CD14-positive monocyte (primary cell): ENCODE data around the gene RTL1. TPM values are rescaled to one million over a fixed set of nuclear protein-coding genes. Genes with fewer than 3 reads are reported as not detected.

Experiments used
- DNase-seq, 3 donors: peaks; one replicate each; pipeline ENCODE4 v3.0.0-alpha.2; 2011 to 2022
- H2AFZ ChIP-seq: 2 replicates; pipeline ENCODE4 v1.6.0; 2012; ENCODE audit warnings: mild to moderate bottlenecking, low read depth, low read length, inconsistent platforms; ENCODE audit not compliant: insufficient read depth, poor library complexity, severe bottlenecking
- H3K27ac ChIP-seq, 2 donors: 1 replicate in 1 of 2; 2 replicates in 1 of 2; pipeline ENCODE4 v1.5.1; 2012 to 2013; ENCODE audit warnings: low read length in 2 of 2, control low read depth in 1 of 2, inconsistent platforms in 1 of 2, low read depth in 1 of 2, mild to moderate bottlenecking in 1 of 2
- H3K27me3 ChIP-seq, 2 donors: one replicate each; pipeline versions ENCODE4 v1.6.0 to v1.6.1; 2011 to 2013; ENCODE audit warnings: low read length in 2 of 2; ENCODE audit not compliant: control insufficient read depth in 2 of 2, insufficient read depth in 2 of 2
- H3K36me3 ChIP-seq, 2 donors: replicated peaks in 1 of 2; 1 replicate in 1 of 2; 2 replicates in 1 of 2; pipeline versions ENCODE4 v1.5.1 to v1.6.1; 2012 to 2013; ENCODE audit warnings: low read length in 2 of 2, control low read depth in 1 of 2, inconsistent platforms in 1 of 2, mild to moderate bottlenecking in 1 of 2; ENCODE audit not compliant: insufficient read depth in 2 of 2, control insufficient read depth in 1 of 2
- H3K4me1 ChIP-seq, 2 donors: 1 replicate in 1 of 2; 2 replicates in 1 of 2; pipeline versions ENCODE4 v1.5.1 to v1.6.1; 2012 to 2013; ENCODE audit warnings: low read length in 2 of 2, control low read depth in 1 of 2, inconsistent platforms in 1 of 2, mild to moderate bottlenecking in 1 of 2, moderate library complexity in 1 of 2; ENCODE audit not compliant: insufficient read depth in 2 of 2, control insufficient read depth in 1 of 2
- H3K4me2 ChIP-seq: replicated peaks from 2 replicates; pipeline ENCODE3; 2012; ENCODE audit warnings: low read length, moderate library complexity, mild to moderate bottlenecking; ENCODE audit not compliant: poor library complexity, severe bottlenecking; ENCODE audit errors: extremely low read depth
- H3K4me3 ChIP-seq, 3 experiments: fragments of 200-600 bp in 1 of 3; sonication (generic) in 1 of 3; replicated peaks in 1 of 3; 1 replicate in 2 of 3; 2 replicates in 1 of 3; pipeline ENCODE4 v1.5.1; 2011 to 2013; ENCODE audit warnings: low read length in 3 of 3, mild to moderate bottlenecking in 3 of 3, control low read depth in 2 of 3, low read depth in 2 of 3, inconsistent platforms in 1 of 3, moderate library complexity in 1 of 3
- H3K79me2 ChIP-seq: 2 replicates; pipeline ENCODE4 v1.6.0; 2012; ENCODE audit warnings: mild to moderate bottlenecking, control low read depth, inconsistent platforms, low read length, moderate library complexity; ENCODE audit not compliant: insufficient read depth
- H3K9ac ChIP-seq: 2 replicates; pipeline ENCODE4 v1.6.0; 2017; ENCODE audit warnings: low read length, mild to moderate bottlenecking; ENCODE audit not compliant: insufficient read depth, poor library complexity, severe bottlenecking
- H3K9me3 ChIP-seq, 2 donors: replicated peaks in 1 of 2; 1 replicate in 1 of 2; 2 replicates in 1 of 2; pipeline versions ENCODE4 v1.5.1 to v1.6.1; 2012 to 2013; ENCODE audit warnings: low read length in 2 of 2, control low read depth in 1 of 2; ENCODE audit not compliant: control insufficient read depth in 1 of 2, insufficient read depth in 1 of 2
- H4K20me1 ChIP-seq: 2 replicates; pipeline ENCODE4 v1.6.0; 2012; ENCODE audit warnings: mild to moderate bottlenecking, low read length, control low read depth, moderate library complexity; ENCODE audit not compliant: insufficient read depth
- H3K27ac Mint-ChIP-seq, 7 donors: one replicate each; pipeline ENCODE4 v1.8.0; 2020; ENCODE audit warnings: mild to moderate bottlenecking in 7 of 7, mixed read lengths in 7 of 7, moderate library complexity in 6 of 7, inconsistent platforms in 2 of 7
- H3K27me3 Mint-ChIP-seq, 3 donors: one replicate each; pipeline ENCODE4 v1.8.0; 2021 to 2022; ENCODE audit warnings: low read depth in 3 of 3, mild to moderate bottlenecking in 3 of 3, mixed read lengths in 3 of 3, moderate library complexity in 3 of 3, inconsistent platforms in 1 of 3
- H3K36me3 Mint-ChIP-seq, 2 donors: one replicate each; pipeline ENCODE4 v1.8.0; 2020; ENCODE audit warnings: mixed read lengths in 2 of 2, inconsistent platforms in 1 of 2, mild to moderate bottlenecking in 1 of 2
- H3K4me1 Mint-ChIP-seq: one replicate; pipeline ENCODE4 v1.8.0; 2020; ENCODE audit warnings: mild to moderate bottlenecking, mixed read lengths
- H3K4me3 Mint-ChIP-seq, 2 donors: one replicate each; pipeline ENCODE4 v1.8.0; 2020; ENCODE audit warnings: mild to moderate bottlenecking in 2 of 2, mixed read lengths in 2 of 2, moderate library complexity in 1 of 2
- H3K9me3 Mint-ChIP-seq, 7 donors: one replicate each; pipeline ENCODE4 v1.8.0; 2020 to 2022; ENCODE audit warnings: mixed read lengths in 7 of 7, mild to moderate bottlenecking in 6 of 7, moderate library complexity in 6 of 7, inconsistent platforms in 2 of 7
- WGBS: methylation state at CpG from one replicate; pipeline ENCODE4 v1.1.5; 2013; ENCODE audit warnings: missing lambda C conversion rate; ENCODE audit not compliant: insufficient coverage; 5-methylcytosine and 5-hydroxymethylcytosine counted together
- intact Hi-C, 2 donors: fragments of 100-400 bp; cut with micrococcal nuclease; formaldehyde crosslinking; loops; one replicate each; pipeline versions ENCODE4 v1.15.0 to v1.15.1; 2023
- polyA plus RNA-seq, 3 donors: library from polyadenylated mRNA; depleted of rRNA in 1 of 3; unstranded in 2 of 3; stranded (reverse) in 1 of 3; fragments of 300-500 nt in 2 of 3; fragments of >200 nt in 1 of 3; fragmentation: Illumina TruSeq in 2 of 3; gene quantifications; 1 replicate in 2 of 3; 2 replicates in 1 of 3; pipeline ENCODE4 v1.2.3, GENCODE V29; 2012 to 2021
- TF ChIP-seq, protein P1 (sequence below): fragments of 200-600 bp; IDR thresholded peaks from one replicate; pipeline ENCODE4 v1.8.0; 2022; ENCODE audit warnings: antibody characterized with exemption, mild to moderate bottlenecking

Gene RTL1
- polyA plus RNA-seq, 3 donors: not detected

- Mint-ChIP-seq H3K27ac (no peak overlapping the region), H3K9me3 (peaks cover 0 to 8% (median 0%) of the 10 kb centered on the region in 7 donors), H3K4me1 (no peaks in the 10 kb centered on the region), H3K27me3 (peaks cover 0 to 9% (median 2%) of the 10 kb centered on the region in 3 donors), H3K4me3 (no peak overlapping the region), H3K36me3 (no peaks in the 10 kb centered on the region)
- Histone ChIP-seq H3K9me3 (no peaks in the 10 kb centered on the region), H3K27ac (no peak overlapping the region), H3K9ac (no peak overlapping the region), H4K20me1 (no peaks in the 10 kb centered on the region), H3K79me2 (no peaks in the 10 kb centered on the region), H3K4me3 (no peak overlapping the region), H3K4me2 (no peak overlapping the region), H2AFZ (no peak overlapping the region), H3K4me1 (no peaks in the 10 kb centered on the region), H3K27me3 (no peaks in the 10 kb centered on the region), H3K36me3 (no peaks in the 10 kb centered on the region)
- TF ChIP-seq, protein P1, sequence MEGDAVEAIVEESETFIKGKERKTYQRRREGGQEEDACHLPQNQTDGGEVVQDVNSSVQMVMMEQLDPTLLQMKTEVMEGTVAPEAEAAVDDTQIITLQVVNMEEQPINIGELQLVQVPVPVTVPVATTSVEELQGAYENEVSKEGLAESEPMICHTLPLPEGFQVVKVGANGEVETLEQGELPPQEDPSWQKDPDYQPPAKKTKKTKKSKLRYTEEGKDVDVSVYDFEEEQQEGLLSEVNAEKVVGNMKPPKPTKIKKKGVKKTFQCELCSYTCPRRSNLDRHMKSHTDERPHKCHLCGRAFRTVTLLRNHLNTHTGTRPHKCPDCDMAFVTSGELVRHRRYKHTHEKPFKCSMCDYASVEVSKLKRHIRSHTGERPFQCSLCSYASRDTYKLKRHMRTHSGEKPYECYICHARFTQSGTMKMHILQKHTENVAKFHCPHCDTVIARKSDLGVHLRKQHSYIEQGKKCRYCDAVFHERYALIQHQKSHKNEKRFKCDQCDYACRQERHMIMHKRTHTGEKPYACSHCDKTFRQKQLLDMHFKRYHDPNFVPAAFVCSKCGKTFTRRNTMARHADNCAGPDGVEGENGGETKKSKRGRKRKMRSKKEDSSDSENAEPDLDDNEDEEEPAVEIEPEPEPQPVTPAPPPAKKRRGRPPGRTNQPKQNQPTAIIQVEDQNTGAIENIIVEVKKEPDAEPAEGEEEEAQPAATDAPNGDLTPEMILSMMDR: no peak
- WGBS: 97% methylated on average over 11 of the region's 16 CpGs
- intact Hi-C loops: no loop called here
- no peak for DNase-seq
Measured at GRCh38 chr14:100861188-100861936, 42.2 kb downstream of the RTL1 start.

GRCh38 chr14:100860556-100861187 is 42.9 kb downstream of the RTL1 start:
- no peaks in the 10 kb centered on the region for H3K36me3 Mint-ChIP-seq
- no peaks in the 10 kb centered on the region for H3K4me1 ChIP-seq
- peaks cover 0 to 8% (median 0%) of the 10 kb centered on the region in 7 donors for H3K9me3 Mint-ChIP-seq
- no peaks in the 10 kb centered on the region for H4K20me1 ChIP-seq
- H3K4me1 Mint-ChIP-seq: no peaks in the 10 kb centered on the region
- H3K27me3 ChIP-seq: no peaks in the 10 kb centered on the region
- no peak overlapping the region for H3K9ac ChIP-seq
- no peaks in the 10 kb centered on the region for H3K79me2 ChIP-seq
- H3K27ac ChIP-seq: no peak overlapping the region
- no peaks in the 10 kb centered on the region for H3K36me3 ChIP-seq
- no peak overlapping the region for H3K4me2 ChIP-seq
- no peak for DNase-seq
- TF ChIP-seq, protein P1: no peak
- intact Hi-C loops: no loop called here
- no peak overlapping the region for H2AFZ ChIP-seq
- WGBS: 93% methylated on average over 11 of the region's 19 CpGs
- peak overlapping the region in 1 of 7 donors; percentile 46 for H3K27ac Mint-ChIP-seq
- no peak overlapping the region for H3K4me3 ChIP-seq
- H3K27me3 Mint-ChIP-seq: peaks cover 1 to 9% (median 2%) of the 10 kb centered on the region in 3 donors
- H3K9me3 ChIP-seq: no peaks in the 10 kb centered on the region
- H3K4me3 Mint-ChIP-seq: no peak overlapping the region
